Right ventricle myocardium inferior (tissue), 1 donor: ENCODE results near the gene EHMT2. TPM values are rescaled to one million over a fixed set of nuclear protein-coding genes. Genes with fewer than 3 reads are reported as not detected.
A peak's percentile ranks its signal among the peaks of the same experiment; 100 is the strongest.
"Not testable (repeated sequence)": the region's sequence is repeated elsewhere in the genome, so short reads cannot be mapped to it uniquely, and the experiment has no call there.

ENCODE experiments used
- ATAC-seq: fragments of 200-7000 bp; cut with Tn5 transposase; one replicate; pipeline ENCODE4 v1.9.1; 2020; ENCODE audit warnings: mild to moderate bottlenecking, moderate library complexity
- DNase-seq: peaks from one replicate; pipeline ENCODE4 v3.0.0; 2021; ENCODE audit errors: missing footprints
- intact Hi-C: fragments of 100-400 bp; cut with DNase I; formaldehyde crosslinking; loops from one replicate; pipeline ENCODE4 v1.11.0; 2022
- total RNA-seq: library from RNA; stranded (reverse); fragmentation: NEBNext Ultra II Directional; extraction: Animal tissue kit (Norgen Biotek cat#: 25700); gene quantifications from one replicate; pipeline ENCODE4 v1.2.1, GENCODE V29; 2021
- donor health status: DM: no; HTN: yes; CAD: no; lungs with severe emphysema.

Gene EHMT2
- total RNA-seq, 1 donor from 2014 or later, result 16.8 TPM

DNA sequence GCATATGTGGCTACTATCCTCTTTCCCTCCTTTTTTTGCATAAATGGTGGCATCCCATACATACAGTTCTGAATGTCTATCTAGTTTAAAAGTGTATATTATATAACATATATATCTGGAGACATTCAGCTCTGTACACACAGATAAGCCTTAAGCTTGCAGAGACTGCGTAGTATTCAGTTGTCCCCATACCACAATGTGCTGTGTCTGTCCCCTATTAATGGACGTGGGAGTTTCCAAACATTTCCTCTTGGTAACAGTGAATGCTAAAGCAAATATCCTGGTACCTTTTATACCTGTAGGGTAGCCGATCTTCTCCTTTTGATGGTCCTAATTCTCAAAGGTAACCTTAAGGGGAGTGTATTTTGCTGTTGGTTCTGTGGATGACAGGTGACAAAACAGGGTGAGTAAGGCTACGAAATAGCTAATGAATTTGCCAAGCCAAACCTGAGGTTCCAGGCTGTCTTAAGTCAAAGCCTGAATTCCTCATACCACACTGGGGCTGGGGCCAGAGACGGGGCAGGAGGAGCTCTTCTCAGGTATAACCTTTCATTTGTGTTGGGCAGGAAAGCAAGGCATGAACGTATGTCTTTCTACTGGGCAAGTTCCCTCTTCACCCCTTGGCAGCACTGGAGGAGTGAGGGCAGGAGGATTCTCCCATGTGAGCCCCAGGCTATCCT, 22.3 kb upstream of the EHMT2 start:
- intact Hi-C loops, result no loop called here
- ATAC-seq, result no peak

DNA sequence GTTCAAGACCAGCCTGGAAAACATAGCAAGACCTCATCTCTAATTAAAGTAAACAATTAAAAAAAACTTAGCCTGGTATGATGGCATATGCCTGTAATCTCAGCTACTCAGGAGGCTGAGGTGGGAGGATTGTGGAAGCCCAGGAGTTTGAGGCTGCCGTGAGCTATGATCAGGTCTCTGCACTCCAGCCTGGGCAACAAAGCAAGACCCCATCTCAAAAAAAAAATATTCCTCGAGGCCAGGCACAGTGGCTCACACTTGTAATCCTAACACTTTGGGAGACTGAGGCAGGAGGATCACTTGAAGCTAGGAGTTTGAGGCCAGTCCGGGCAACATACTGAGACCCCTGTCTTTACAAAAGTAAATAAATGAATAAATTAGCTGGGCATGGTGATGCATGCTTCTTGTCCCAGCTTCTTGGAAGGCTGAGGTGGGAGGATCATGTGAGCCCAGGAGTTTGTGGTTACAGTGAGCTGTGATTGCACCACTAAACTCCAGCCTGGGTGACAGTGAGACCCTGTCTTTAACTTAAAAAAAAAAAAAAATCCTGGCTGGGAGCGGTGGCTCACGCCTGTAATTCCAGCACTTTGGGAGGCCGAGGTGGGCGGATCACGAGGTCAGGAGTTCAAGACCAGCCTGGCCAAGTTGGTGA, 20.7 kb upstream of the EHMT2 start:
- ATAC-seq (no peak), DNase-seq (no peak)
- intact Hi-C loops, result no loop called here

More for the DNA sequence above, 22.3 kb upstream of the EHMT2 start:
- DNase-seq, result no peak

DNA sequence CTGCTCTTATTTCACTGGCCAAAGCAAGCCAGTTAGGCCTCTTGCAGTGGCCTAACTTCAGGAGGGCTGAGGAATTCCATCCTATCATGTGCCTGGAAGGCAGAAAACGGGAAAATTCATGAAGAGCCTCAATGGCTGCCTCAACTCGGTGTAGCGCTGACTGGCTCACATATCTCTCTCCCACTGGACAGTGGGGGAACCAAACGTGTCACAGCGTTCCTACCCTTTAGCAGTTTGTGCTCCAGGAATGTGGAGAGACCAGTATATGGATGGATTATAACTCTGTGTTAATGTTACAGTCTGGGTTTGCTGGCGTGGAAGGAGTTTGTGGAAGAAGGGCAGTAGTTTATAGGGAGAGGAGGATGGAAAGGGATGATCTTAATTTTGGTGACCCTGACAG, 18.3 kb upstream of the EHMT2 start:
- intact Hi-C loops, result no loop called here
- DNase-seq, result no peak
- ATAC-seq, result no peak

DNA sequence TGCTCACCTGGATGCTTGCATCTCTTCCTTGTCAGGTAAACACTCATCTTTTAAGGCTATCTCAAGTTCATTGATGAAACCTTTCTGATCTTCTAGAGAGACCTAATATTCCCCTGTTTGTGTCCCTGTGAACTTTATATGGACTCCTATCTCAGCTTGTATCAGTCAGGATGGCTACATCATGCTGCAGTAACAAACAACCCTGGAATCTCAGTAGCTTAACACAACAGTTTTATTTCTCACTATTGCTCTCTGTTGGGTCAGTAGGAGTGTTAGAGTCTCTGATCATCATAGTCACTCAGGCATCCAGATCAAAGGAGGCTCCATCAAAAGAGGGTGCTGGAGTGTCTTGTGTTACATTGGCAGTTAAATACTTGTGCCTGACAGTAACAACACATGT, 17.9 kb upstream of the EHMT2 start:
- DNase-seq (no peak), ATAC-seq (no peak)
- intact Hi-C loops, result no loop called here

DNA sequence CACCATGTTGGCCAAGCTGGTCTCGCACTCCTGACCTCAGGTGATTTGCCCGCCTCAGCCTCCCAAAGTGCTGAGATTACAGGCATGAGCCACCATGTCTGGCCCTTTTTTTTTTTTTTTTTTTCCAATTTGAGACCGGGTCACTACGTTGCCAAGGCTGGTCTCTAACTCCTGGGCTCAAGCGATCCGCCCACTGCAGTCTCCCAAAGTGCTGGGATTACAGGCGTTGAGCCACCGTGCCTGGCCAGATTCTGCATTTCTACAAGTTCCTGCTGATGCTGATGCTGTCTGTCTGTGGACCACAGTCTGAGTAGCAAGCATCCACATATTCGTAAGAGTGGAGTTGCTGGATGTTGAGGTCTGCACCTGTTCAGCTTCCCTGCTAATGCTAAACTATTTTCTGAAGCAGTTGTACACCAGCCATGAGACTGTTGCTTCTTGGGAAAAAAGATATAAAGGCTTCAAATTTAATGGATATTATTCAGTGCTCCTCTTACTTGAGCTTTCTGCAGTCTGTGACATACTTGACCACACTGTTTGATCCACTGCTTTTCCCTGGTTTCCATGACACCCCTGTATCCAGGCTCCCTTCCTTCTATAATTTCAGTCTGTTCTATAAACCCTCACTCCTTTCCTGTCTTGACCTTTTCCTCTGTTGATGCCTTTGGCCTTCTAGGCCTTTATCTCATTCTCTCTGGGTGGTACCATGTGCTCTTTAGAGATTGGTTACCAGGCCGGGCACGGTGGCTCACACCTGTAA, 14.5 kb upstream of the EHMT2 start:
- ATAC-seq, result no peak
- DNase-seq, result no peak
- intact Hi-C loops, result no loop called here

DNA sequence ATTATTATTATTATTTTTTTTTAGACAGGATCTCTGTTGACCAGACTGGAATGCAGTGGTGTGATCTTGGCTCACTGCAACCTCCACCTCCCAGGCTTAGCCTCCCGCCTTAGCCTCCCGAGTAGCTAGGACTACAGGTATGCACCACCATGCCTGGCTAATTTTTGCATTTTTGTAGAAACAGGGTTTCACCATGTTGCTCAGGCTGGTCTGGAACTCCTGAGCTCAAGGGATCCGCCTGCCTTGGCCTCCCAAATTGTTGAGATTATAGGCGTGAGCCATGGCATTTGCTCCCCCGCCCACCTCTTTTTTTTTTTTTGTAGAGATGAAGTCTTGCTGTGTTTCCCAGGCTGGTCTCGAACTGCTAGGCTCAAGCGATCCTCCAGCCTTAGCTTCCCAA, 11.8 kb upstream of the EHMT2 start:
- ATAC-seq, DNase-seq: not testable (repeated sequence)
- intact Hi-C loops, result loop anchor here (5.0 kb wide), 1 partner anchor 158 kb away; no protein-coding TSS in a partner anchor

DNA sequence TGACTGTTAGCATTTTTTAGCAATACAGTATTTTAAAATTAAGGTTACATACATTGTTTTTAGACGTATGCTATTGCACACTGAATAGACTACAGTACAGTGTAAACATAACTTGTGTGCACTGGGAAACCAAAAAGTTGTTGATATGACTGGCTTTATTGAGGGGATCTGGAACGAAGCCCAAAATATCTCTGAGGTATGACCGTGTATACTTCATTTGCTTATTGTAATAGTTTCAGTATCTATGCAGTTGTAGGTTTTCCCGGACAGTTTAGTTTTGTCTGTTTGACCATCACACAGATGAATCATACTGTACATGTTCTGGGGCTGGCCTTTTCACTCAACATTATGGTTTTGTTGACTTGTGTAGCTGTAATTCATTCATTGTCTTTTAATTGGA, 11.3 kb upstream of the EHMT2 start:
- ATAC-seq (no peak), DNase-seq (no peak)
- intact Hi-C loops, result loop anchor here (5.0 kb wide), 1 partner anchor 159 kb away; no protein-coding TSS in a partner anchor

DNA sequence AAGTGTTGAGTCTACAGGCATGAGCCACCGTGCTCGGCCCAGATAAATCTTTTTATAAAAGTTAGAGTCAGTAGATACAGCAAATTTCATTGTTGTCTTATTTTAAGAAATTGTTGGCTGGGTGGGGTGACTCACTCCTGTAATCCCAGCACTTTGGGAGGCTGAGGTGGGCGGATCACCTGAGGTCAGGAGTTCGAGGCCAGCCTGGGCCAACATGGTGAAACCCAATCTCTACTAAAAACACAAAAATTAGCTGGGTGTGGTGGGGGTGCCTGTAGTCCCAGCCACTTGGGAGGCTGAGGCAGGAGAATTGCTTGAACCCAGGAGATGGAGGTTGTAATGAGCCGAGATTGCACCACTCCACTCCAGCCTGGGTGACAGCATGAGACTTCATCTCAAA, 10.8 kb upstream of the EHMT2 start:
- DNase-seq, ATAC-seq: not testable (repeated sequence)
- intact Hi-C loops, result loop anchor here (5.0 kb wide), 1 partner anchor 159 kb away; no protein-coding TSS in a partner anchor

DNA sequence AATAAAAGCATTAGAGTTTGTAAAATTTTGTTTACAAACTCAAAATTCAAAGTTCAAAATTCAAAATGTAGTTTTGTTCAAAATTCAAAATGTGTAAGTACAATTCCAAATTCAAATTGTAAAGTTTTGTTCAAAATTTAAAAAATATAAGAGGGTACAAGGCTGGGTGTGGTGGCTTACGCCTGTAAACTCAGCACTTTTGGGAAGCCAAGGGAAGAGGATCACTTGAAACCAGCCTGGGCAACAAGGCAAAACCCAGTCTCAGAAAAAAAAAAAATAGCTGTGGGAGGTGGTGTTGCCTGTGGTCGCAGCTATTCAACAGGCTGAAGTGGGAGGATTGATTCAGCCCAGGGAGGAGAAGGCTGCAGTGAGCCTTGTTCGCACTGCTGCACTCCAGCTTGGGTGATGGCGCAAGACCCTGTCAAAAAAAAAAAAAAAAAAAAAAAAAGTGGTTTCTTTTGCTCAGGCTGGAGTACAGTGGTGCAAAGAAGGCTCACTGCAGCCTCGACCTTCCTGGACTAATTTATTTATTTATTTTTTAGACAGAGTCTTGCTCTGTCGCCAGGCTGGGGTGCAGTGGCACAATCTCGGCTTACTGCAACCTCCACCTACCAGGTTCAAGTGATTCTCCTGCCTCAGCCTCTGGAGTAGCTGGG, 9.8 kb upstream of the EHMT2 start:
- intact Hi-C loops, result loop anchor here (5.0 kb wide), 1 partner anchor 160 kb away; no protein-coding TSS in a partner anchor
- ATAC-seq (peak; percentile 14), DNase-seq (no peak)

DNA sequence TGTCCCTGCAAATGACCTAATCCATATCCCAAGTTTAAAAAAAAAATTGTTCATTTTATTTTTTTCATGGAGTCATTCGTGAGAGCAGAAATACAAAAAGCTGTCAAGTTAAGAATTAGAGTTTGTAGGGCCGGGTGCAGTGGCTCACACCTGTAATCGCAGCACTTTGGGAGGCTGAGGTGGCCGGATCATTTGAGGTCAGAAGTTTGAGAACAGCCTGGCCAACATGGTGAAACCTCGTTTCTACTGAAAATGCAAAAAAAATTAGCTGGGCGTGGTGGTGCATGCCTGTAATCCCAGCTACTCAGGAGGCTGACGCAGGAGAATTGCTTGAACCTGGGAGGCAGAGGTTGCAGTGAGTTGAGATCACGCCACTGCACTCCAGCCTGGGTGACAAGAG, 9.2 kb upstream of the EHMT2 start:
- DNase-seq, ATAC-seq: not testable (repeated sequence)
- intact Hi-C loops, result loop anchor here (5.0 kb wide), 1 partner anchor 161 kb away; no protein-coding TSS in a partner anchor

DNA sequence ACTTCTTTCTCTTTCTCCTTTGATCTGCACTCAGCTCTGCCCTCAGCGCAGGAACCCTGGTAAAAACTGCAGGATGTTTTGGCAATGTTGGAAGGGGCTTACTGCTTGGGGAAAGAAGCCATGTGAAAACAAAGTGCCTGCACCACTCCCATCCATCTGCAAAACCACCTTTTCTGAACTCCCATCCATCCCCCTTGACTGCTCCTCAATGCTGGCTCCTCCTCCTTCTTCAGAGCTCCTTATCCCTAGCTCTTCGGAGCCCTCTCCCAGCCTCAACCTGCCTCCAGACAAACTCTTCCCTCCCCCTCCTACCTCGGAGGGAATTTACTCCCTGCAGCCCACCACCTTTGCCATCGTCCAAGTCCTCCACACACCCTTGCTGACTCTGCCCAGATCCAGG, 8.6 kb upstream of the EHMT2 start:
- ATAC-seq (no peak), DNase-seq (no peak)
- intact Hi-C loops, result loop anchor here (5.0 kb wide), 1 partner anchor 161 kb away; no protein-coding TSS in a partner anchor

DNA sequence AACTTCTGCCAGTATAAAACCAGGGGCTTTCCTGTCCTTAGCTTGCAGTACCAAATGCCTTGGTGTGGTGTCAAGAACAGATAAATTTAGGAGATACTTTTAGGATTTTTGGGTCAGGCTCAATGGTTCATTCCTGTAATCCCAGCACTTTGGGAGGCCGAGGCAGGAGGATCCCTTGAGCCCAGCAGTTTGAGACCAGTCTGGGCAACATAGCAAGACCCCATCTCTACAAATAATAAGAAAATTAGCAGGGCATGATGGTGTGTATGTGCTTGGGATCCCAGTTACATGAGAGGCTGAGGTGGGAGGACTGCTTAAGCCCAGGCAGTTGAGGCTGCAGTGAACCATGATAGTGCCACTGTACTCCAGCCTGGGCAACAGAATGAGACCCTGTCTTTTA, 7.5 kb upstream of the EHMT2 start:
- DNase-seq (no peak), ATAC-seq (no peak)
- intact Hi-C loops, result loop anchor here (5.0 kb wide), 1 partner anchor 162 kb away; no protein-coding TSS in a partner anchor

DNA sequence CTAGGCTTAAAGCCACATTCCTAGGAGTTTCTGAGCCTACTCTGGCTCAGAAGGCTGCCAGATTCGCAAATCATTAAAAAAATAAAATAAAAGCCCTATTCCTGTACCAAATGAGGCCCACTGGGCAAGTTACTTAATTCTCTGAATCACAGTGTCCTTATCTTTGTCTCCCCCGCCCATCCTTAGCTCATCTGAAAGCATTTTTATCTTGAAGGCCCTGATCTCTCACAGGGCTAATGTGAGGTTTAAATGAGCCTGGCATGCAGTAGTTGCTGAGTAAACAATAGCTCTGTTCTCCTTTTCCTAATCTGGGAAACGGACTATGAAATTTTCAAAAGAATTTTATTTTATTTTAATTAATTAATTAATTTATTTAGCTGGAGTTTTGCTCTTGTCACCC, 6.5 kb upstream of the EHMT2 start:
- DNase-seq (no peak), ATAC-seq (no peak)
- intact Hi-C loops, result loop anchor here (5.0 kb wide), 1 partner anchor 53 kb away; the partner anchor contains the start of genes NELFE and SKIC2

DNA sequence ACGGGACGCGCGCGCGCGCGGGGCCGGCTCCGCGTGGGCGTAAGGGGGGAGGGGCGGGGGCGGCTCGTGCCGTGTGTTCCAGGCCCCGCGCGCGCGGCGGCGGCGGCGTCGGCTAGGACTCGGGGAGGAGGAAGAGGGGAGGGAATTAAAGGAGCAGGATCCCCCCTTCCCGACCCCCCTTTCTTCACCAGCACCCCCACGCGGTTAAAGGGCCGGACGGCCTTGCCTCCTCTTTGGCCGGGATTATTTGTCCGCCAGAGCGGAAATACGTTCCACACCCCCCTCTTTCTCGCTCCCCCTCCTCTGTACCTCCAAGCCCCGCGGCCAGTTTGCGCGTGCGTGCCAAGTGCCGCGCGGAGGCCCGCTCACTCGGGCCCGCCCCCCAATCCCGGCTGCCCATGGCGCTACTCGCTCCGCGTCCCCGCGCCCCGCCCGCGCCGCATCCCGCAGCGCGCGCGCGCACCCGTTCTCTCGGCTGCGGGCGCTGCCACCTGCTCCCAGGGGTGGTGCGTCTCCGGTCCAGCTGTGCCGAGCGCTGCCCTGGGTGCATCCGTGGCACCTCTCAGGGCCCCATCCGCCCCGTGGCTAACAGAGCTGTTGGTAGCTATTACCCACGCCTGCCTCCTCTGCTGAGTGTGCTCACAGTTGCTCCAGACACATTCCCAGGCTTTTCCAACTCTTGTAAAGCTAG, 4.6 kb upstream of the EHMT2 start, which contains the start of gene ZBTB12:
TSS of gene ZBTB12 (minus strand) at position 134 of the 691 bp plus-strand sequence. CDS start 781 bp downstream, outside the sequence.
- intact Hi-C loops, result loop anchor here (1.0 to 5.0 kb wide), 2 partner anchors 55 to 282 kb away; partner anchors contain the start of genes NELFE, PRRC2A and SKIC2
- peak; percentile 93 for DNase-seq

DNA sequence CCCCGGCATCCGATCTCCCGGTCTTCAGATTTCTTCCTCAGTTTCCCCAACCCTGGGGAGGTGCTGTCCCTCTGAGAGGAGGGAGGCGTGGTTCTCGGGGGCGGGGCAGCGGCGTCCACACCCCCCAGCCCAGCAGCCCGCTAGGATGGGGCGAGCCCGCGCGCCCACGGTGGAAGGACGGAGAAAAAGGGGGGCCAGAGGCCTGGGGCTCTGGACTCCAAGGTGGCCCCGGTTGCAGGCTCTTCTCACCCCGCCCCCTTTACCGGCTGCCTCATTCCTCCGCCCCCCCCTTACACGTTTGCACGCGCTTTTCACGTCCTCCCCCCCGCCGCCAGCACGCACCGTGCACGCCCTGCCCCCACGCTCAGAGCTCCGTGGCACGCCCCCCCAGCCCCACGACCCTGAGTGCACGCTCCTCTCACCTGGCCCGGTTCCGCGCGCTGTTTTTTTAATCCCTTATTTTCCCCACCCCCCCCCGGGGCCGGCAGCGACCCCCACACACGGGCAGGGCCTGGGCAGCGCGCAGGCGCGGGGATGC, 4.0 kb upstream of the EHMT2 start:
- intact Hi-C loops, result loop anchor here (5.0 kb wide), 1 partner anchor 56 kb away; the partner anchor contains the start of genes NELFE and SKIC2
- peak; percentile 24 for ATAC-seq
- DNase-seq, result peak; percentile 81

More for the DNA sequence above, 4.6 kb upstream of the EHMT2 start, which contains the start of gene ZBTB12:
- peak; percentile 85 for ATAC-seq

DNA sequence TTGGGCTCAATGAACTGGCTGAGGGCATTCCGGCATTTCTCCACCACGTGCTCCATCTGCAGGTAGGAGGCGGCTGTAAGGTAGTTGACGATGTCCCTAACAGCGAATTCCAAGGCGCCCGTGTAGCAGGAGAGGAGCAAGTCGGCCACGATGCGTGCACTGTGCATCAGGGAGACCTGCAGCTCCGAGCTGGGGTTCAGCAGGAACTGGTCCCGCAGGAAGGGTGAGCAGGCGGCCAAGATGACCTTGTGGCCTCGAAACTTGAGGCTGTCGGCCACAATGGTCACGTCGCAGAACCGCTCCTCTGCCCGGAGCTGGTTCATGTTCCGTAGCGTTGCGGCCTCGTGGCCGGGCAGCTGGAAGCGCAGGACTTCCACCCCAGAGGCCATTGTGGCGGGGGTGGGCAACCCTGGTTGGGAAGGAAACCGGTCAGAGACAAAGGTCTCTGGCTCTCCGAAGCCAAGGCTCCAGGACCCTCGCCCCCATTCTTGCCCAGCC, 3.5 kb upstream of the EHMT2 start:
- DNase-seq (no peak), ATAC-seq (no peak)
- intact Hi-C loops, result loop anchor here (5.0 kb wide), 1 partner anchor 56 kb away; the partner anchor contains the start of genes NELFE and SKIC2
